HCT116 (cell line): ENCODE results near the gene SUMO4. TPM values are rescaled to one million over a fixed set of nuclear protein-coding genes. Genes with fewer than 3 reads are reported as not detected.

Source experiments
- ATAC-seq: fragments of 200-7000 bp; cut with Tn5 transposase; 2 replicates; pipeline ENCODE4 v1.9.1; 2020; ENCODE audit warnings: mild to moderate bottlenecking, moderate library complexity
- BruUV-seq: library from RNA; stranded (reverse); fragments of 400-500 nt; replicated peaks from 2 replicates; lab custom pipeline; 2021; lab: Mats Ljungman, UMichigan
- CTCF ChIA-PET: fragments of 300-600 bp; sonication (Branson Sonifier 250); formaldehyde crosslinking; loops from one replicate; lab custom pipeline; 2021; ENCODE audit warnings: antibody characterized with exemption; lab: Charles Lee
- POLR2A ChIA-PET: fragments of 300-600, 350-600 bp; sonication (Branson Sonifier 250); formaldehyde crosslinking; loops from one replicate; lab custom pipeline; 2021; ENCODE audit warnings: antibody characterized with exemption; lab: Charles Lee
- RAD21 ChIA-PET, 2 experiments: fragments of 300-600 bp; sonication (Branson Sonifier 250); formaldehyde crosslinking; loops; one replicate each; lab custom pipeline; 2023; ENCODE audit warnings: low total read pairs in 2 of 2; ENCODE audit not compliant: uncharacterized antibody in 2 of 2, unreplicated experiment in 2 of 2, low non-redundant PET in 1 of 2; lab: Charles Lee
- DNase-seq: peaks from one replicate; pipeline ENCODE4 v3.0.0-alpha.2; 2010; ENCODE audit warnings: low read depth, low spot score
- H2AFZ ChIP-seq: fragments of 200-600 bp; shearing (Covaris generic), sonication (generic); 2 replicates; pipeline ENCODE4 v1.6.1; 2017; ENCODE audit warnings: low read depth, mixed run types, mixed read lengths, antibody characterized with exemption, low read length; ENCODE audit not compliant: poor library complexity, severe bottlenecking
- H3K27ac ChIP-seq: 2 replicates; pipeline ENCODE4 v1.5.1; 2012; ENCODE audit warnings: low read depth, low read length
- H3K27me3 ChIP-seq: fragments of 200-600 bp; sonication (generic); 2 replicates; pipeline ENCODE4 v1.6.1; 2016; ENCODE audit warnings: mixed run types, low read length, mixed read lengths; ENCODE audit not compliant: insufficient read depth
- H3K36me3 ChIP-seq, 2 experiments: fragments of 200-500 bp in 1 of 2; fragments of 200-600 bp in 1 of 2; sonication (Bioruptor generic) in 1 of 2; sonication (generic) in 1 of 2; 2 replicates each; pipeline versions ENCODE4 v1.5.1 to v1.6.1; 2014 to 2016; ENCODE audit warnings: low read length in 2 of 2, inconsistent platforms in 1 of 2, mixed read lengths in 1 of 2, mixed run types in 1 of 2; ENCODE audit not compliant: insufficient read depth in 2 of 2, control insufficient read depth in 1 of 2
- H3K4me1 ChIP-seq, 2 experiments: fragments of 200-600 bp in 1 of 2; sonication (generic) in 1 of 2; 2 replicates each; pipeline versions ENCODE4 v1.5.1 to v1.6.1; 2012 to 2017; ENCODE audit warnings: low read length in 2 of 2, inconsistent platforms in 1 of 2, mild to moderate bottlenecking in 1 of 2, mixed read lengths in 1 of 2, mixed run types in 1 of 2, moderate library complexity in 1 of 2; ENCODE audit not compliant: insufficient read depth in 2 of 2, control insufficient read depth in 1 of 2
- H3K4me2 ChIP-seq: fragments of 200-600 bp; sonication (generic); 2 replicates; pipeline ENCODE4 v1.6.1; 2017; ENCODE audit warnings: mixed run types, low read length, mixed read lengths
- H3K4me3 ChIP-seq, 2 experiments: fragments of 200-600 bp in 1 of 2; sonication (generic) in 1 of 2; replicated peaks in 1 of 2; 2 replicates each; pipeline ENCODE4 v1.5.1; 2011 to 2016; ENCODE audit warnings: low read length in 2 of 2, control low read depth in 1 of 2, low read depth in 1 of 2, mild to moderate bottlenecking in 1 of 2, mixed read lengths in 1 of 2, mixed run types in 1 of 2
- H3K79me2 ChIP-seq: fragments of 200-600 bp; sonication (generic); 2 replicates; pipeline ENCODE4 v1.6.1; 2017; ENCODE audit warnings: mild to moderate bottlenecking, mixed run types, low read length, moderate library complexity, mixed read lengths; ENCODE audit not compliant: insufficient read depth
- H3K9ac ChIP-seq: fragments of 200-600 bp; sonication (generic); 2 replicates; pipeline ENCODE4 v1.6.1; 2016; ENCODE audit warnings: low read length, mixed read lengths
- H3K9me2 ChIP-seq: fragments of 200-600 bp; sonication (generic), shearing (Covaris generic); 2 replicates; pipeline ENCODE4 v1.6.1; 2017; ENCODE audit warnings: mixed run types, mild to moderate bottlenecking, moderate library complexity; ENCODE audit not compliant: insufficient read depth
- H3K9me3 ChIP-seq, 2 experiments: fragments of 200-500 bp in 1 of 2; fragments of 200-600 bp in 1 of 2; sonication (Bioruptor generic) in 1 of 2; sonication (generic) in 1 of 2; 2 replicates each; pipeline ENCODE4 v1.6.1; 2014 to 2017; ENCODE audit warnings: low read length in 2 of 2, mixed read lengths in 2 of 2, inconsistent platforms in 1 of 2, low read depth in 1 of 2, mild to moderate bottlenecking in 1 of 2, mixed run types in 1 of 2, moderate library complexity in 1 of 2; ENCODE audit not compliant: control insufficient read depth in 1 of 2, insufficient read depth in 1 of 2
- H4K20me1 ChIP-seq: fragments of 200-600 bp; sonication (generic), shearing (Covaris generic); 2 replicates; pipeline ENCODE4 v1.6.1; 2017; ENCODE audit warnings: mixed run types, mild to moderate bottlenecking, moderate library complexity; ENCODE audit not compliant: insufficient read depth
- CEBPB ChIP-seq: IDR thresholded peaks from 2 replicates; pipeline ENCODE4 v1.6.1; 2012; ENCODE audit warnings: low read depth
- ELF1 ChIP-seq: IDR thresholded peaks from 2 replicates; pipeline ENCODE4 v1.6.1; 2012; ENCODE audit warnings: low read depth, borderline replicate concordance
- EZH2 ChIP-seq: fragments of 200-600 bp; sonication (generic); IDR thresholded peaks from 2 replicates; pipeline ENCODE4 v1.6.1; 2017; ENCODE audit warnings: antibody characterized with exemption, mixed run types
- EZH2phosphoT487 ChIP-seq: fragments of 200-600 bp; IDR thresholded peaks from 2 replicates; pipeline ENCODE4 v1.6.1; 2018; ENCODE audit warnings: antibody characterized with exemption, borderline replicate concordance
- FOSL1 ChIP-seq: IDR thresholded peaks from 2 replicates; pipeline ENCODE4 v1.6.1; 2012; ENCODE audit warnings: low read depth
- POLR2A ChIP-seq: IDR thresholded peaks from 2 replicates; pipeline ENCODE4 v1.7.0; 2011; ENCODE audit warnings: borderline replicate concordance; ENCODE audit not compliant: insufficient read depth, insufficient read length; ENCODE audit errors: extremely low read depth
- POLR2AphosphoS5 ChIP-seq: IDR thresholded peaks from 2 replicates; pipeline ENCODE4 v1.6.1; 2011; ENCODE audit warnings: mild to moderate bottlenecking, low read depth, low read length, moderate library complexity
- RAD21 ChIP-seq: IDR thresholded peaks from 2 replicates; pipeline ENCODE4 v1.6.1; 2012; ENCODE audit warnings: low read depth, mild to moderate bottlenecking
- SIN3A ChIP-seq: IDR thresholded peaks from 2 replicates; pipeline ENCODE4 v1.6.1; 2012; ENCODE audit warnings: low read depth
- SP1 ChIP-seq: IDR thresholded peaks from 2 replicates; pipeline ENCODE4 v1.6.1; 2012; ENCODE audit warnings: low read depth
- SRF ChIP-seq: IDR thresholded peaks from 2 replicates; pipeline ENCODE4 v1.6.1; 2012; ENCODE audit warnings: low read depth
- TCF7L2 ChIP-seq: IDR thresholded peaks from 2 replicates; pipeline ENCODE4 v1.7.0; 2011; ENCODE audit warnings: borderline replicate concordance, inconsistent platforms; ENCODE audit not compliant: insufficient read depth, insufficient read length; ENCODE audit errors: extremely low read depth
- YY1 ChIP-seq: IDR thresholded peaks from 2 replicates; pipeline ENCODE4 v1.6.1; 2011; ENCODE audit warnings: low read length, low read depth, moderate library complexity, mild to moderate bottlenecking; ENCODE audit not compliant: insufficient replicate concordance; ENCODE audit errors: extremely low read depth
- ZFX ChIP-seq: fragments of 450-650 bp; IDR thresholded peaks from 2 replicates; pipeline ENCODE4 v1.6.1; 2017
- intact Hi-C: fragments of 100-400 bp; cut with micrococcal nuclease; formaldehyde crosslinking; loops from 2 replicates; pipeline ENCODE4 v1.10.0; 2022
- total RNA-seq: library from RNA; stranded (reverse); gene quantifications from one replicate; pipeline ENCODE4 v1.2.1, GENCODE V29; 2021; ENCODE audit not compliant: unreplicated experiment
- TF ChIP-seq, protein P1 (sequence below): IDR thresholded peaks from 2 replicates; pipeline ENCODE4 v1.6.1; 2012

Gene SUMO4
- total RNA-seq, 1 experiment from 2014 or later: 1.6 TPM

DNA sequence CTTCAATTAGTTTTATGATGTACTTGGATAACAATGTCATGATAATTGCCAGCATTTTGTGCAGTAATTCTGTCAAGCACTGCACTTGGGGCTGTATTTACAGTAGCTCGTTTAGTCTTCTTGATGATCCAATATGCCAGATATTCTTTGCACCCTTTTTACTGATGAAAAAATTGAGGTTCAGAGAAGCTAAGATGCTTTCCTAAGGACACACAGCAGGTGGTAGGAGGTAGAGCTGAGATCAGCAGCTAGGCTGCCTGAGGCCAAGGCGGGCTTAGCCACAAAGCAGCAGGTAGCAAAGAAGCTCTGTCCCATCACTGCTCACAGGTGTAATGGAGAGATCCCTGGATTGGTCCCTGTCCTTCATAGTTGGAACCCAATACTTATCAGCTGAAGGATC is 33.3 kb downstream of the SUMO4 start:
- no TSS peak for BruUV-seq
- no peaks in the 10 kb centered on the region for H4K20me1 ChIP-seq
- H3K9ac ChIP-seq: no peak overlapping the region
- H3K27me3 ChIP-seq: no peaks in the 10 kb centered on the region
- ATAC-seq (no peak), DNase-seq (no peak)
- no peaks in the 10 kb centered on the region for H3K36me3 ChIP-seq
- TF ChIP-seq CEBPB (no peak), SP1 (no peak), SIN3A (no peak), FOSL1 (no peak)
- ChIA-PET CTCF (interaction anchor here (1.0 kb wide), 1 partner anchor 405 kb away, joined by 3 read pairs; no protein-coding TSS in a partner anchor), POLR2A (no interaction called here), RAD21 (interaction anchor here in 1 of 2 experiments (1.0 kb wide), 1 partner anchor 351 kb away, joined by 3 read pairs; no protein-coding TSS in a partner anchor)
- H3K4me3 ChIP-seq: no peak overlapping the region
- H2AFZ ChIP-seq: no peak overlapping the region
- H3K9me3 ChIP-seq: no peaks in the 10 kb centered on the region
- H3K9me2 ChIP-seq: no peaks in the 10 kb centered on the region
- H3K4me1 ChIP-seq: peaks cover 0 to 7% of the 10 kb centered on the region in 2 experiments; a peak in 2 of 4 replicates
- H3K27ac ChIP-seq: no peak overlapping the region
- H3K4me2 ChIP-seq: no peak overlapping the region
- no peaks in the 10 kb centered on the region for H3K79me2 ChIP-seq
- intact Hi-C loops: loop anchor here (2.0 to 5.0 kb wide), 3 partner anchors 84 to 875 kb away; no protein-coding TSS in a partner anchor

DNA sequence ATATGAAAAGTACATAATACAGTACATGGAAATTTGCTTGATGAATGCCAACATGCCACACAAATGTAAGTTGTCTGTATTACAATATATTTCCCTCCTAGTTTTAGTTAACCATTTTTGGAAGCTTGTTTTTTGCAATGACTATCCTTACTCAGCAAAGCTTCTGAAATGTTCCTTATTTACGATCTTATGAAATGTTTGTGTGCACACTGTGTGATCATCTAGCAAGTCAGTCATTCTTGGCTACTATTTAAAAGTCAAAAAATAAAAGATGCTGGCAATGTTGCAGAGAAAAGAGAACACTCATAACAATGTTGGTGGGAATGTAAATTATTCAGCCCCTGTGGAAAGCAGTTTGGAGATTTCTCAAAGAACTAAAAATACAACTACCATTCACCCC is 33.8 kb downstream of the SUMO4 start:
- BruUV-seq: no TSS peak

More for the DNA sequence above, 33.8 kb downstream of the SUMO4 start:
- no peak for ATAC-seq
- no peaks in the 10 kb centered on the region for H4K20me1 ChIP-seq
- intact Hi-C loops: loop anchor here (2.0 to 5.0 kb wide), 3 partner anchors 83 to 875 kb away; no protein-coding TSS in a partner anchor
- H3K79me2 ChIP-seq: no peaks in the 10 kb centered on the region
- no peak overlapping the region for H3K9ac ChIP-seq
- no peak for TF ChIP-seq SRF
- TF ChIP-seq POLR2AphosphoS5: no peak
- TF ChIP-seq SIN3A: no peak
- no peak for TF ChIP-seq YY1
- TF ChIP-seq EZH2: no peak
- TF ChIP-seq RAD21: no peak
- TF ChIP-seq EZH2phosphoT487: no peak
- TF ChIP-seq ZFX: no peak
- TF ChIP-seq POLR2A: no peak
- no peak for TF ChIP-seq ELF1
- no peak for TF ChIP-seq TCF7L2
- TF ChIP-seq, protein P1, sequence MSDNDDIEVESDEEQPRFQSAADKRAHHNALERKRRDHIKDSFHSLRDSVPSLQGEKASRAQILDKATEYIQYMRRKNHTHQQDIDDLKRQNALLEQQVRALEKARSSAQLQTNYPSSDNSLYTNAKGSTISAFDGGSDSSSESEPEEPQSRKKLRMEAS: no peak
- no peak for TF ChIP-seq SP1
- ChIA-PET CTCF (interaction anchor here (1.0 kb wide), 1 partner anchor 405 kb away, joined by 3 read pairs; no protein-coding TSS in a partner anchor), RAD21 (interaction anchor here in 1 of 2 experiments (1.0 kb wide), 1 partner anchor 352 kb away, joined by 3 read pairs; no protein-coding TSS in a partner anchor), POLR2A (no interaction called here)
- no peaks in the 10 kb centered on the region for H3K9me3 ChIP-seq
- peaks cover 0 to 7% of the 10 kb centered on the region in 2 experiments; a peak in 2 of 4 replicates for H3K4me1 ChIP-seq
- no peak overlapping the region for H3K4me2 ChIP-seq
- no peaks in the 10 kb centered on the region for H3K27me3 ChIP-seq
- DNase-seq: no peak
- H3K4me3 ChIP-seq: no peak overlapping the region
- H3K27ac ChIP-seq: no peak overlapping the region
- no peaks in the 10 kb centered on the region for H3K9me2 ChIP-seq
- H2AFZ ChIP-seq: no peak overlapping the region
- no peaks in the 10 kb centered on the region for H3K36me3 ChIP-seq
